Prostate gland (tissue), 2 donors: ENCODE results near the gene ENOX2. TPM values are rescaled to one million over a fixed set of nuclear protein-coding genes. Genes with fewer than 3 reads are reported as not detected.

Source experiments
- DNase-seq: peaks from one replicate; pipeline ENCODE4 v3.0.0-alpha.2; 2019; ENCODE audit warnings: low spot score
- H3K27ac ChIP-seq, 2 donors: fragments of 200-600 bp; sonication (generic); 2 replicates each; pipeline ENCODE4 v1.5.1; 2017 to 2019
- H3K27me3 ChIP-seq: fragments of 200-600 bp; sonication (generic); replicated peaks from 2 replicates; pipeline ENCODE4 v1.5.1; 2019; ENCODE audit not compliant: insufficient read depth
- H3K36me3 ChIP-seq, 2 donors: fragments of 200-600 bp; sonication (generic); 1 replicate in 1 of 2; 2 replicates in 1 of 2; pipeline versions ENCODE4 v1.5.1 to v1.8.1; 2017 to 2019
- H3K4me1 ChIP-seq: fragments of 200-600 bp; sonication (generic); replicated peaks from 2 replicates; pipeline ENCODE4 v1.5.1; 2019
- H3K4me3 ChIP-seq, 2 donors: fragments of 200-600 bp; sonication (generic); 2 replicates each; pipeline ENCODE4 v1.5.1; 2017 to 2019
- H3K9me3 ChIP-seq: fragments of 200-600 bp; sonication (generic); 2 replicates; pipeline ENCODE4 v1.5.1; 2017
- CTCF ChIP-seq, 4 experiments: fragments of 200-600 bp in 2 of 4; fragments of 450-650 bp in 2 of 4; sonication (generic) in 2 of 4; IDR thresholded peaks; 1 replicate in 3 of 4; 2 replicates in 1 of 4; pipeline ENCODE4 v1.5.1; 2016 to 2019; ENCODE audit warnings: antibody characterized with exemption in 4 of 4, mild to moderate bottlenecking in 2 of 4, moderate library complexity in 2 of 4
- POLR2A ChIP-seq: fragments of 450-650 bp; IDR thresholded peaks from one replicate; pipeline ENCODE4 v1.6.1; 2016; ENCODE audit warnings: antibody characterized with exemption, mild to moderate bottlenecking
- POLR2AphosphoS5 ChIP-seq: sonication (generic); formaldehyde crosslinking; IDR thresholded peaks from one replicate; pipeline ENCODE4 v1.6.1; 2017; ENCODE audit warnings: antibody characterized with exemption
- WGBS: methylation state at CpG from one replicate; pipeline ENCODE4 v1.1.5; 2018; 5-methylcytosine and 5-hydroxymethylcytosine counted together
- intact Hi-C: fragments of 100-400 bp; cut with DNase I; formaldehyde crosslinking; loops from one replicate; pipeline ENCODE4 v1.14.2; 2022
- total RNA-seq, 2 donors: library from RNA; depleted of rRNA; stranded (reverse); fragments of >200 nt; gene quantifications; one replicate each; pipeline ENCODE4 v1.1.0, GENCODE V29; 2016

Gene ENOX2
- total RNA-seq, 2 donors from 2014 or later, result 21.6 to 27.5 TPM

GRCh38 chrX:130895299-130895698, 7.7 kb downstream of the ENOX2 start:
- Histone ChIP-seq H3K36me3 (no peaks in the 10 kb centered on the region), H3K4me3 (no peak overlapping the region), H3K27me3 (no peaks in the 10 kb centered on the region), H3K9me3 (no peaks in the 10 kb centered on the region), H3K4me1 (no peaks in the 10 kb centered on the region), H3K27ac (no peak overlapping the region)
- 30% methylated on average over 2 of the region's 2 CpGs for WGBS
- no peak for DNase-seq
- TF ChIP-seq POLR2A (no peak), CTCF (IDR thresholded peaks at IDR 0.05) (no peak), POLR2AphosphoS5 (no peak)
- intact Hi-C loops, result no loop called here

GRCh38 chrX:130893356-130894085, 9.5 kb downstream of the ENOX2 start:
- intact Hi-C loops, result no loop called here
- no peaks in the 10 kb centered on the region for H3K27me3 ChIP-seq
- H3K27ac ChIP-seq, result no peak overlapping the region
- no peak overlapping the region for H3K4me3 ChIP-seq
- no peaks in the 10 kb centered on the region for H3K9me3 ChIP-seq
- TF ChIP-seq POLR2A, result no peak
- TF ChIP-seq CTCF (IDR thresholded peaks at IDR 0.05), result no peak
- no peak for TF ChIP-seq POLR2AphosphoS5
- no peak for DNase-seq
- no peaks in the 10 kb centered on the region for H3K36me3 ChIP-seq
- H3K4me1 ChIP-seq, result no peaks in the 10 kb centered on the region
- 62% methylated on average over 4 of the region's 4 CpGs for WGBS

GRCh38 chrX:130887376-130887775, 15.6 kb downstream of the ENOX2 start:
- Histone ChIP-seq H3K27ac (no peak overlapping the region), H3K4me1 (no peaks in the 10 kb centered on the region), H3K4me3 (no peak overlapping the region), H3K36me3 (no peaks in the 10 kb centered on the region), H3K27me3 (no peaks in the 10 kb centered on the region), H3K9me3 (no peaks in the 10 kb centered on the region)
- 81% methylated on average over 6 of the region's 6 CpGs for WGBS
- intact Hi-C loops, result no loop called here
- TF ChIP-seq CTCF (IDR thresholded peaks at IDR 0.05) (no peak), POLR2A (no peak), POLR2AphosphoS5 (no peak)
- no peak for DNase-seq

- no peaks in the 10 kb centered on the region for H3K9me3 ChIP-seq
- H3K27me3 ChIP-seq, result no peaks in the 10 kb centered on the region
- no peak overlapping the region for H3K27ac ChIP-seq
- TF ChIP-seq POLR2AphosphoS5 (no peak), POLR2A (no peak), CTCF (IDR thresholded peaks at IDR 0.05) (no peak)
- intact Hi-C loops, result no loop called here
- no peak for DNase-seq
- no peak overlapping the region for H3K4me3 ChIP-seq
- no peaks in the 10 kb centered on the region for H3K4me1 ChIP-seq
- 70% methylated on average over 5 of the region's 5 CpGs for WGBS
- no peaks in the 10 kb centered on the region for H3K36me3 ChIP-seq
Observed at GRCh38 chrX:130885996-130886395, 17.0 kb downstream of the ENOX2 start.

- WGBS, result 21% methylated on average over 2 of the region's 2 CpGs
- Histone ChIP-seq H3K9me3 (no peaks in the 10 kb centered on the region), H3K27me3 (no peaks in the 10 kb centered on the region)
Observed at GRCh38 chrX:130885508-130885907, 17.5 kb downstream of the ENOX2 start.

More at GRCh38 chrX:130885508-130885907, 17.5 kb downstream of the ENOX2 start:
- TF ChIP-seq POLR2A (no peak), POLR2AphosphoS5 (no peak), CTCF (IDR thresholded peaks at IDR 0.05) (no peak)
- intact Hi-C loops, result no loop called here
- no peak for DNase-seq
- no peak overlapping the region for H3K4me3 ChIP-seq
- H3K36me3 ChIP-seq, result no peaks in the 10 kb centered on the region
- no peak overlapping the region for H3K27ac ChIP-seq
- H3K4me1 ChIP-seq, result no peaks in the 10 kb centered on the region
